Fibroblast of mammary gland (primary cell): ENCODE measurements around the gene TNS3.
"Not testable (repeated sequence)": the region's sequence is repeated elsewhere in the genome, so short reads cannot be mapped to it uniquely, and the experiment has no call there.

Experiments used
- DNase-seq: peaks from one replicate; pipeline ENCODE4 v3.0.0-alpha.2; 2010; ENCODE audit warnings: low read depth
- H3K4me3 ChIP-seq: 2 replicates; pipeline ENCODE4 v1.5.1; 2011; ENCODE audit warnings: low read depth, mild to moderate bottlenecking, low read length, moderate library complexity; ENCODE audit not compliant: control insufficient read depth
- CTCF ChIP-seq: conservative IDR thresholded peaks from 2 replicates; pipeline ENCODE4 v1.5.1; 2011; ENCODE audit warnings: low read depth, low read length, inconsistent platforms; ENCODE audit not compliant: control insufficient read depth, insufficient read depth

The TNS3 gene

DNA sequence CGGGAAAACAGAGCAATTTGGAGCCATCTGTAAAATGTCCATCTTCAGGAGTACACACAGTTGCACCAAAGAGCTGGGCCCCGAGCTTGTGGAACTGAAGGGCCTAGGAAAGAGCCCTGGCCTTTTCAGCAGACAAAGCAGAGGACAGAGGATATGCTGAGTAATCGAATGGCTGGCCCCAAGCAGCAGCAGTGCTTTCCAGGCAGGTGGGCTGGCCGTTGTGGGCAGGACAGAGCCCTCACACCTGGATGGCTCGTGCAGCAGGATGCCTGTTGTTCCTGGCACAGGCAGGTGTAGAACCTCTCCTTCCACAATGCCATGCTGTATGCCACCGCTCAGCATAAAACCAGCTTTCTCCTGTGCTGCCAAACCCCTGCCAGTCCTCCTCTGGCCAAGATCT is 32.5 kb upstream of the TNS3 start:
- DNase-seq = no peak
- TF ChIP-seq CTCF = no peak
- H3K4me3 ChIP-seq = no peak overlapping the region

DNA sequence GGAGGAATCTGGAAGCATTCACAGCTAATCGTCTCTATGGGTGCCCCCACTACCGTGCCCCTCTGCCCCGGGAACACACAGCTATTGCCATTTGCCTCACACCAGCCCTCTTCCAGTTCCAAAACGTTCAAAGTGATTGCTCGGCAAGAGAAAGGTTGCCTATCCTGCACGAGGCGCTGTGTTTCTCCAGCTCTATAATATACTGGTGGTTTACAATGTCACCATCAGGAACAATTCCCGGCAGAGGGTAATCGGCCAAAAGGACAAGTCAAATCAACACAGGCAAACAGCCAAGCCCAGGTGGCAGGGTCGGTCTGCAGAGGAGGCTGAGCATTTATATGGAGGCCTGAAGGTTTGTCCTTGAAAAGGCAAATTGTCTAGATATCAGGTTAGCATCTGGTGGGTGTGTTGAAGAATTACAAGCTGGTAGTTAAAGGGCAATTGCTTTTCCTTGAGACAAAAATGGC is 29.2 kb upstream of the TNS3 start:
- no peak overlapping the region for H3K4me3 ChIP-seq
- TF ChIP-seq CTCF = no peak
- DNase-seq = no peak

GRCh38 chr7:47610506-47611044 is 28.7 kb upstream of the TNS3 start:
- TF ChIP-seq CTCF = no peak
- no peak overlapping the region for H3K4me3 ChIP-seq
- DNase-seq = peak; percentile 86

DNA sequence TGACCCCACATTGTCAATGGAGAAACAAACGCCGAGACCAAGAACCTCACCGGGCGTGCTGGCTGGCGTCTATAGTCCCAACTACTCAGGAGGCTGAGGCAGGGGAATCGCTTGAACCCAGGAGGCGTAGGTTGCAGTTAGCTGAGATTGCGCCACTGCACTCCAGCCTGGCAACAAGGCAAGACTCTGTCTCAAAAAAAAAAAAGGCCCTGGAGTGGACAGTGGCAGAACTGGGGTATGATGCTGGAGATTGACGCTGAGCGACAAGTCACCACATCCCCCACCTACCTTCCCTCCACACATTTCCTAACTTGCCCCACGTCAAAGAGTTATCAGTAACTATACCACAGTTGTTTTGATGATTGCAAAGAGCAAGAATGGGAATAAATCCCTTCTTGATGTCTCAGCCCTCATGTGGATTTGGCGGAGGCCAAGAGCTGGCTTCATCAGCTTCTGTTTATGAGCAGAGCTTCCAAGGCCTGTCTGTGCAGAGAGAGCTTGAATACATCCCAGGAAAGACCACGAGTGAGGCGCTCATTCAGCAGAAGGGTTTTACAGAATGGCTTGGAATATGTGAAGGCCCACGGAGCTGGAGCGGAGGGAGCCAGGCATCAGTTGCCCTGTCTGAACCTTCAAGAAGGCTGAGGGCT is 28.0 kb upstream of the TNS3 start:
- TF ChIP-seq CTCF = no peak
- peak; percentile 89 for DNase-seq
- no peak overlapping the region for H3K4me3 ChIP-seq

DNA sequence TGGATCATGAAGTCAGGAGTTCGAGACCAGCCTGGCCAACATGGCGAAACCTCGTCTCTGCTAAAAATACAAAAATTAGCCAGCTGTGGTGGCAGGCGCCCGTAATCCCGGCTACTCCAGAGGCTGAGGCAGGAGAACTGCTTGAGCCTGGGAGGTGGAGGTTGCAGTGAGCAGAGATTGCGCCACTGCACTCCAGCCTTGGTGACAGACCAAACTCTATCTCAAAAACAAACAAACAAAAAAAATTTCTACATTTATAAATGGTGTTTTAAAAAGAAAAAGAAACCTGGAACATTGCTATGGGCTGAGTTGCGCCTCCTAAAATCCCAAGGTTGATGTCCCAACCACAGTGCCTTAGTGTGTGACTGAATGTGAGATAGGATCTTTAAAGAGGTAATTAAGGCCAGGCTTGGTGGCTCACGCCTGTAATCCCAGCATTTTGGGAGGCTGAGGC is 24.7 kb upstream of the TNS3 start:
- DNase-seq, H3K4me3 ChIP-seq: not testable (repeated sequence)

GRCh38 chr7:47605816-47606575 is 24.1 kb upstream of the TNS3 start:
- no peak for DNase-seq
- TF ChIP-seq CTCF = no peak

DNA sequence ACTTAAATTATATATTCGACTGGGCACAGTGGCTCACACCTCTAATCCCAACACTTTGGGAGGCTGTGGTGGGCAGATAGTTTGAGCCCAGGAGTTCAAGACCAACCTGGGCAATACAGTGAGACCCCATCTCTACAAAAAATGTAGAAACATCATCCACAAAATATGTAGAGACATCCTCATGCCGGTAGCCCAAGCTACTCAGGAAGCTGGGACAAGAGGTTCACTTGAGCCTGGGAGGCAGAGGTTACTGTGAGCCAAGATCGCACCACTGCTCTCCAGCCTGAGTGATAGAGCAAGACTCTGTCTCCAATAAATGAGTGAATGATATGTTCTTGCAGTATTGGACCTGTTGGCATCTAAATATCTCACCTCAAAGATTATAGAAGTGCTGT is 22.6 kb upstream of the TNS3 start:
- no peak for DNase-seq
- no peak overlapping the region for H3K4me3 ChIP-seq
- no peak for TF ChIP-seq CTCF

More at GRCh38 chr7:47605816-47606575, 24.1 kb upstream of the TNS3 start:
- H3K4me3 ChIP-seq = no peak overlapping the region

DNA sequence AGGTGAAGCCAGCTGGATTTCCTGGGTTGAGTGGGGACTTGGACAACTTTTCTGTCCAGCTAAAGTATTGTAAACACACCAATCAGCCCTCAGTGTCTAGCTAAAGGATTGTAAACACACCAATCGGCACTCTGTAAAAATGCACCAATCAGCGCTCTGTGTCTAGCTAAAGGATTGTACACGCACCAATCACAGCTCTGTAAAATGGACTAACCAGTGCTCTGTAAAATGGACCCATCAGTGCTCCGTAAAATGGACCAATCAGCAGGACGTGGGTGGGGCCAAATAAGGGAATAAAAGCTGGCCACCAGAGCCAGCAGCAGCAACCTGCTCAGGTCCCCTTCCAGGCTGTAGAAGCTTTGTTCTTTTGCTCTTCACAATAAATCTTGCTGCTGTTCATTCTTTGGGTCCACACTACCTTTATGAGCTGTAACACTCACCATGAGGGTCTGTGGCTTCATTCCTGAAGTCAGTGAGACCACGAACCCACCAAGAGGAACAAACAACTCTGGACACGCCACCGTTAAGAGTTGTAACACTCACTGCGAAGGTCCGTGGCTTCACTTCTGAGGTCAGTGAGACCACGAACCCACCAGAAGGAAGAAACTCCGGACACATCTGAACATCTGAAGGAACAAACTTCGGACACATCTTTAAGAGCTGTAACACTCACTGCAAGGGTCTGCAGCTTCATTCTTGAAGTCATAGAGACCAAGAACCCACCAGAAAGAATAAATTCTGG is 21.8 kb upstream of the TNS3 start:
- not testable (repeated sequence) for DNase-seq, H3K4me3 ChIP-seq
